Naive thymus-derived CD4-positive, alpha-beta T cell (primary cell): ENCODE results near the gene NCLN. TPM values are rescaled to one million over a fixed set of nuclear protein-coding genes. Genes with fewer than 3 reads are reported as not detected.
A peak's percentile ranks its signal among the peaks of the same experiment; 100 is the strongest.
"Not testable (repeated sequence)": the region's sequence is repeated elsewhere in the genome, so short reads cannot be mapped to it uniquely, and the experiment has no call there.

Experiments used
- ATAC-seq: fragments of 150-1000 bp; cut with Tn5 transposase; 2 replicates; pipeline ENCODE4 v1.10.0; 2021; ENCODE audit warnings: mild to moderate bottlenecking, moderate library complexity
- CTCF ChIA-PET: fragments of 350-600 bp; sonication (Branson Sonifier 250); formaldehyde crosslinking; loops from one replicate; lab custom pipeline; 2021; ENCODE audit warnings: antibody characterized with exemption; lab: Charles Lee
- POLR2A ChIA-PET: fragments of 350-600 bp; sonication (Branson Sonifier 250); formaldehyde crosslinking; loops from one replicate; lab custom pipeline; 2021; ENCODE audit warnings: antibody characterized with exemption, inconsistent platforms; lab: Charles Lee
- DNase-seq, 9 donors: peaks; one replicate each; pipeline versions ENCODE4 v3.0.0 to v3.0.0-alpha.2; 2020 to 2022; ENCODE audit warnings: mixed read lengths in 1 of 9
- H3K27ac ChIP-seq: one replicate; pipeline ENCODE4 v1.7.0; 2013; ENCODE audit warnings: mild to moderate bottlenecking, low read depth, low read length, moderate library complexity
- H3K27me3 ChIP-seq, 2 donors: one replicate each; pipeline ENCODE4 v1.7.0; 2013; ENCODE audit warnings: low read length in 2 of 2, mild to moderate bottlenecking in 2 of 2, moderate library complexity in 2 of 2; ENCODE audit not compliant: control insufficient read depth in 2 of 2, insufficient read depth in 2 of 2
- H3K36me3 ChIP-seq, 3 experiments: 1 replicate in 2 of 3; 2 replicates in 1 of 3; pipeline ENCODE4 v1.7.0; 2013; ENCODE audit warnings: low read length in 3 of 3, mild to moderate bottlenecking in 3 of 3, moderate library complexity in 1 of 3; ENCODE audit not compliant: insufficient read depth in 3 of 3, control insufficient read depth in 2 of 3
- H3K4me1 ChIP-seq, 2 donors: one replicate each; pipeline ENCODE4 v1.7.0; 2013; ENCODE audit warnings: low read length in 2 of 2, mild to moderate bottlenecking in 2 of 2, moderate library complexity in 1 of 2; ENCODE audit not compliant: control insufficient read depth in 2 of 2, insufficient read depth in 2 of 2
- H3K4me3 ChIP-seq: 2 replicates; pipeline ENCODE4 v1.7.0; 2013; ENCODE audit warnings: mild to moderate bottlenecking, low read length
- H3K9me3 ChIP-seq, 3 experiments: 1 replicate in 2 of 3; 2 replicates in 1 of 3; pipeline ENCODE4 v1.7.0; 2013; ENCODE audit warnings: low read length in 3 of 3; ENCODE audit not compliant: control insufficient read depth in 2 of 3
- H3K27ac Mint-ChIP-seq, 9 donors: one replicate each; pipeline ENCODE4 v1.8.0; 2020 to 2022; ENCODE audit warnings: mixed read lengths in 9 of 9, mild to moderate bottlenecking in 8 of 9, moderate library complexity in 5 of 9, inconsistent platforms in 2 of 9
- H3K27me3 Mint-ChIP-seq, 5 donors: one replicate each; pipeline ENCODE4 v1.8.0; 2021 to 2022; ENCODE audit warnings: mixed read lengths in 5 of 5, mild to moderate bottlenecking in 1 of 5
- H3K36me3 Mint-ChIP-seq, 5 donors: one replicate each; pipeline ENCODE4 v1.8.0; 2020 to 2022; ENCODE audit warnings: mixed read lengths in 5 of 5, mild to moderate bottlenecking in 3 of 5, inconsistent platforms in 1 of 5
- H3K4me1 Mint-ChIP-seq, 7 donors: one replicate each; pipeline ENCODE4 v1.8.0; 2020 to 2022; ENCODE audit warnings: mixed read lengths in 7 of 7, mild to moderate bottlenecking in 3 of 7, inconsistent platforms in 1 of 7
- H3K4me3 Mint-ChIP-seq, 10 donors: one replicate each; pipeline ENCODE4 v1.8.0; 2020 to 2022; ENCODE audit warnings: mild to moderate bottlenecking in 10 of 10, mixed read lengths in 10 of 10, moderate library complexity in 6 of 10, inconsistent platforms in 2 of 10
- H3K9me3 Mint-ChIP-seq, 11 donors: one replicate each; pipeline ENCODE4 v1.8.0; 2020 to 2022; ENCODE audit warnings: mixed read lengths in 11 of 11, mild to moderate bottlenecking in 4 of 11, inconsistent platforms in 1 of 11, moderate library complexity in 1 of 11
- intact Hi-C, 2 donors: fragments of 100-400 bp; cut with micrococcal nuclease; formaldehyde crosslinking; loops; one replicate each; pipeline ENCODE4 v1.15.1; 2023
- polyA plus RNA-seq, 2 donors: library from polyadenylated mRNA; unstranded; fragments of 300-500 nt; fragmentation: Illumina TruSeq; gene quantifications; one replicate each; pipeline ENCODE4 v1.2.3, GENCODE V29; 2021
- total RNA-seq, 6 experiments: library from RNA in 5 of 6; stranded (reverse) in 5 of 6; gene quantifications; 1 replicate in 5 of 6; 2 replicates in 1 of 6; pipeline ENCODE4 v1.2.3 and lab custom pipeline; 2021 to 2026

Gene NCLN
- total and polyA plus RNA-seq, 7 experiments from 2014 or later, result 19.9 to 64.7 (median 51.7) TPM

DNA sequence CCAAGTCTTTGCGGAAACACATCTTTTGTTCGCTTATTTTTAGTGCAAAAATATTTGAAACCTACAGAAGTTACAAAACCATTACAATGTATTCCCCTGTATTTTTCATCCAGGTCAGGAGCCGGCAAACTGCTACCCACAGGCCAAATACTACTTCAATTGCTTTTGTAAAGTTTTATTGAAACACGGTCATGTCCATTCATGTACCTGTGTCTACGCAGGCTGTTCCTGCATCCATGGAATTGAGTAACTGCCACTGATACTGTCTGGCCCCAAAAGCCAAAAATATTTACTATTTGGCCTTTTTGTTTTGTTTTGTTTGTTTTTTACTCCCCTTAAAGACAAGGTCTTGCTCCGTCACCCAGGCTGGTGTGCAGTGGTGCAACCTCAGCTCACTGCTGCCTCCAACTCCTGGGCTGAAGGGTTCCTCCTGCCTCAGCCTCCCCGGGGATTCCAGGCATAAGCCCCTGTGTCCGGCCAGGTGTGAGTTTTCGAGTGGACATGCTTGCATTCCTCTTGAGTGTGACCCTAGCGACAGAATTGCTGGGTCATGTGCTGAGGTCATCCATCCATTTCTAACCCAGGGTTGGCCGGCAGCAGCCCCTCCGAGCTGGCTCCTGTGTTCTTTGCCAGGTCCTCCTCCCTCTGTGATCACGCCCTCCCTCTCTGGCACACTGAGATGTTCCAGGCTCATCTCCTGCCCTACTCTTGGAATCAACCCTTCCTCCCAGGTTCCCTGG, 18.0 kb upstream of the NCLN start:
- Histone ChIP-seq H3K4me1 (no peaks in the 10 kb centered on the region), H3K27ac (no peak overlapping the region), H3K4me3 (no peak overlapping the region), H3K27me3 (no peaks in the 10 kb centered on the region), H3K36me3 (no peaks in the 10 kb centered on the region), H3K9me3 (no peaks in the 10 kb centered on the region)
- intact Hi-C loops, result loop anchor here in 1 of 2 donors (10.0 kb wide), 1 partner anchor 93 kb away; no protein-coding TSS in a partner anchor
- no peak for DNase-seq
- peaks cover 0 to 5% (median 0%) of the 10 kb centered on the region in 11 donors for H3K9me3 Mint-ChIP-seq
- H3K27ac Mint-ChIP-seq, result peak overlapping the region in 4 of 9 donors; percentile 36 to 82 (median 52)
- ATAC-seq, result no peak
- no peaks in the 10 kb centered on the region for H3K27me3 Mint-ChIP-seq
- ChIA-PET CTCF (interaction anchor here (0.5 to 0.6 kb wide), 3 partner anchors 204 to 1974 kb away, joined by 3 to 5 read pairs (median 4); no protein-coding TSS in a partner anchor), POLR2A (interaction anchor here (2.4 kb wide), 1 partner anchor 17 kb away, joined by 13 read pairs; no protein-coding TSS in a partner anchor)
- peaks cover 12 to 36% (median 21%) of the 10 kb centered on the region in 7 donors for H3K4me1 Mint-ChIP-seq
- no peak overlapping the region for H3K4me3 Mint-ChIP-seq
- H3K36me3 Mint-ChIP-seq, result peaks cover 0 to 40% (median 0%) of the 10 kb centered on the region in 5 donors

- Mint-ChIP-seq H3K4me3 (no peak overlapping the region), H3K36me3 (peaks cover 0 to 21% (median 0%) of the 10 kb centered on the region in 5 donors), H3K4me1 (peaks cover 5 to 31% (median 21%) of the 10 kb centered on the region in 7 donors), H3K9me3 (no peaks in the 10 kb centered on the region), H3K27ac (peak overlapping the region in 7 of 9 donors; percentile 8 to 83 (median 38)), H3K27me3 (no peaks in the 10 kb centered on the region)
- H3K36me3 ChIP-seq, result no peaks in the 10 kb centered on the region
- ChIA-PET POLR2A (interaction anchor here (0.5 to 2.2 kb wide), 3 partner anchors 12 to 612 kb away, joined by 3 to 21 read pairs (median 3); partner anchors contain the start of gene NCLN), CTCF (no interaction called here)
- intact Hi-C loops, result no loop called here
- peaks cover 10 to 15% of the 10 kb centered on the region in 2 donors for H3K4me1 ChIP-seq
- ATAC-seq (peak; percentile 26), DNase-seq (no peak)
- no peak overlapping the region for H3K4me3 ChIP-seq
- no peak overlapping the region for H3K27ac ChIP-seq
- no peaks in the 10 kb centered on the region for H3K9me3 ChIP-seq
- H3K27me3 ChIP-seq, result no peaks in the 10 kb centered on the region
Observed at GRCh38 chr19:3171894-3172672, 13.6 kb upstream of the NCLN start.

GRCh38 chr19:3172673-3173000, 13.1 kb upstream of the NCLN start:
- ATAC-seq, H3K4me3 ChIP-seq, DNase-seq, H3K4me3 Mint-ChIP-seq, H3K36me3 ChIP-seq, CTCF ChIA-PET, H3K9me3 Mint-ChIP-seq, H3K27me3 ChIP-seq, H3K9me3 ChIP-seq, intact Hi-C loops, H3K27me3 Mint-ChIP-seq, H3K27ac ChIP-seq: not testable (repeated sequence)
- POLR2A ChIA-PET, result interaction anchor here (2.2 kb wide), 1 partner anchor 11 kb away, joined by 21 read pairs; the partner anchor contains the start of gene NCLN
- Mint-ChIP-seq H3K4me1 (peaks cover 5 to 32% (median 23%) of the 10 kb centered on the region in 7 donors), H3K27ac (peak overlapping the region in 3 of 9 donors; percentile 3 to 83 (median 77)), H3K36me3 (peaks cover 0 to 20% (median 0%) of the 10 kb centered on the region in 5 donors)
- peaks cover 10 to 20% of the 10 kb centered on the region in 2 donors for H3K4me1 ChIP-seq

GRCh38 chr19:3175781-3176714, 9.7 kb upstream of the NCLN start:
- ATAC-seq (no peak), DNase-seq (peak in 2 of 9 donors; percentile 41 to 48)
- peak overlapping the region; percentile 63 to 95 (median 84) for H3K4me3 Mint-ChIP-seq
- peaks cover 5 to 29% (median 25%) of the 10 kb centered on the region in 7 donors for H3K4me1 Mint-ChIP-seq
- H3K27ac ChIP-seq, result peak overlapping the region; percentile 61
- H3K36me3 Mint-ChIP-seq, result peaks cover 0 to 31% (median 10%) of the 10 kb centered on the region in 5 donors
- CTCF ChIA-PET, result interaction anchor here (1.0 to 1.5 kb wide), 2 partner anchors 29 to 66 kb away, joined by 3 to 17 read pairs; no protein-coding TSS in a partner anchor
- H3K27me3 Mint-ChIP-seq, result no peaks in the 10 kb centered on the region
- intact Hi-C loops, result loop anchor here in 1 of 2 donors (5.0 kb wide), 1 partner anchor 699 kb away; the partner anchor contains the start of gene GADD45B
- POLR2A ChIA-PET, result interaction anchor here (0.6 to 2.3 kb wide), 4 partner anchors 10 to 206 kb away, joined by 3 to 11 read pairs (median 4); partner anchors contain the start of gene NCLN
- H3K4me3 ChIP-seq, result peak overlapping the region; percentile 58
- peaks cover 0 to 29% (median 7%) of the 10 kb centered on the region in 3 experiments for H3K36me3 ChIP-seq
- H3K27me3 ChIP-seq, result no peaks in the 10 kb centered on the region
- peaks cover 16 to 20% of the 10 kb centered on the region in 2 donors for H3K4me1 ChIP-seq
- no peaks in the 10 kb centered on the region for H3K9me3 ChIP-seq
- H3K27ac Mint-ChIP-seq, result peak overlapping the region; percentile 86 to 99 (median 93)
- H3K9me3 Mint-ChIP-seq, result peaks cover 0 to 3% (median 0%) of the 10 kb centered on the region in 11 donors

DNA sequence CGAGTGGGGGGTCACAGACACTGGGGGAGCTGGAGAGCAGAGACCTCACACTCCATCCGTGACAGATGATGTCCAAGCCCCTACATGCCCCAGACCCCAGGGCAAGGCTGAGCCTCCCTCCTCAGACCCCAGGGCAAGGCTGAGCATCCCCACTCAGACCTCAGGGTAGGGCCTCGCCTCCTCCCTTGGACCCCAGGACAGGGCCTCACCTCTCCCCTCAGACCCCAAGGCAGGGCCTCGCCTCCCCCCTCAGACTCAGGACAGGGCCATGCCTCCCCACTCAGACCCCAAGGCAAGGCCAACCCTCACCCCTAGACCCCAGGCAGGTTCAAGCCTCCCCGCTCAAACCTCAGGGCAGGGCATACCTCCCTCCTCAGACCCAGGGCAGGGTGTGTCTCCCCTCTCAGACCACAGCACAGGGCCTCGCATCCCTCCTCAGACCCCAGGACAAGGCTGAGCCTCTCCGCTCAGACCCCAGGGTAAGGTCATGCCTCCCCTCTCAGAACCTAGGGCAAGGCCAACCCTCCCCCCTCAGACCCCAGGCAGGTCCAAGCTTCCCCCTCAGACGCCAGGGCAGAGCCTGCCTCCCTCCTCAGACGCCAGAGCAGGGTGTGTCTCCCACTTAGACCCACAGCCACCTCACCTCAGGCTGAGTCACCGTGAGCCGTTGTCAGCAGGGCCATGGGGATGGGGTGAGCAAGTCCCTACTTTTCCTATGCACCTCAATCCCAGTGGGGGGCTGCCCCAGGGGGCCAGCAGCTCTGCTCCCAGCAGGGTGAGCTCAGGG, 8.8 kb upstream of the NCLN start:
- Mint-ChIP-seq H3K9me3 (peaks cover 0 to 3% (median 0%) of the 10 kb centered on the region in 11 donors), H3K4me1 (peaks cover 5 to 26% (median 20%) of the 10 kb centered on the region in 7 donors), H3K4me3 (peak overlapping the region; percentile 74 to 95 (median 84)), H3K27me3 (no peaks in the 10 kb centered on the region), H3K27ac (peak overlapping the region; percentile 86 to 99 (median 93)), H3K36me3 (peaks cover 0 to 36% (median 10%) of the 10 kb centered on the region in 5 donors)
- Histone ChIP-seq H3K9me3 (no peaks in the 10 kb centered on the region), H3K4me3 (peak overlapping the region; percentile 58), H3K27ac (peak overlapping the region; percentile 61), H3K36me3 (peaks cover 0 to 35% (median 11%) of the 10 kb centered on the region in 3 experiments), H3K27me3 (no peaks in the 10 kb centered on the region), H3K4me1 (peaks cover 22 to 23% of the 10 kb centered on the region in 2 donors)
- DNase-seq, result peak in 2 of 9 donors; percentile 50 to 65
- intact Hi-C loops, result loop anchor here in 1 of 2 donors (1.0 to 5.0 kb wide), 2 partner anchors 8 to 700 kb away; partner anchors contain the start of genes GADD45B and NCLN
- ChIA-PET CTCF (interaction anchor here (0.6 to 1.5 kb wide), 5 partner anchors 11 to 67 kb away, joined by 3 to 17 read pairs (median 3); no protein-coding TSS in a partner anchor), POLR2A (interaction anchor here (0.6 to 2.3 kb wide), 7 partner anchors 9 to 207 kb away, joined by 3 to 11 read pairs (median 4); partner anchors contain the start of gene NCLN)
- peak; percentile 66 for ATAC-seq
